PC-9 (cell line): Measurements from ENCODE around the gene PTPRO. TPM values are rescaled to one million over a fixed set of nuclear protein-coding genes. Genes with fewer than 3 reads are reported as not detected.

Experiments used
- BruUV-seq: library from RNA; stranded (reverse); fragments of 400-500 nt; replicated peaks from 2 replicates; lab custom pipeline; 2021; lab: Mats Ljungman, UMichigan
- CTCF ChIA-PET: fragments of 300-600 bp; sonication (Branson Sonifier 250); formaldehyde crosslinking; loops from one replicate; lab custom pipeline; 2022; ENCODE audit warnings: antibody characterized with exemption; lab: Charles Lee
- POLR2A ChIA-PET: fragments of 300-600 bp; sonication (Branson Sonifier 250); formaldehyde crosslinking; loops from one replicate; lab custom pipeline; 2022; ENCODE audit warnings: antibody characterized with exemption; ENCODE audit not compliant: unreplicated experiment; lab: Charles Lee
- DNase-seq, 2 experiments: peaks; one replicate each; pipeline versions ENCODE4 v3.0.0 to v3.0.0-alpha.2; 2015 to 2022; ENCODE audit warnings: mixed read lengths in 1 of 2
- H2AFZ ChIP-seq: fragments of 200-600 bp; sonication (generic); 2 replicates; pipeline ENCODE4 v1.8.1; 2017; ENCODE audit warnings: antibody characterized with exemption
- H3F3A ChIP-seq: fragments of 200-600 bp; sonication (generic); 2 replicates; pipeline ENCODE4 v1.8.1; 2017; ENCODE audit warnings: antibody characterized with exemption, mild to moderate bottlenecking, low read depth; ENCODE audit not compliant: insufficient read depth
- H3K27ac ChIP-seq: fragments of 200-600 bp; sonication (generic); 2 replicates; pipeline ENCODE4 v1.6.1; 2016; ENCODE audit warnings: mixed run types
- H3K27me3 ChIP-seq: fragments of 200-600 bp; sonication (generic); 2 replicates; pipeline ENCODE4 v1.6.1; 2016; ENCODE audit warnings: low read depth, mixed run types; ENCODE audit not compliant: insufficient read depth
- H3K36me3 ChIP-seq: fragments of 200-600 bp; sonication (generic); 2 replicates; pipeline ENCODE4 v1.6.1; 2016; ENCODE audit warnings: low read depth, mixed run types
- H3K4me1 ChIP-seq: fragments of 200-600 bp; sonication (generic); replicated peaks from 2 replicates; pipeline ENCODE4 v1.6.1; 2016; ENCODE audit warnings: mixed run types; ENCODE audit not compliant: insufficient read depth
- H3K4me2 ChIP-seq: fragments of 200-600 bp; sonication (generic); 2 replicates; pipeline ENCODE4 v1.6.1; 2017; ENCODE audit warnings: mixed run types
- H3K4me3 ChIP-seq: fragments of 200-600 bp; sonication (generic); 2 replicates; pipeline ENCODE4 v1.6.1; 2016; ENCODE audit warnings: mixed run types
- H3K79me2 ChIP-seq: fragments of 200-600 bp; sonication (generic); 2 replicates; pipeline ENCODE4 v1.6.1; 2017; ENCODE audit warnings: low read depth, mixed run types
- H3K9me2 ChIP-seq: fragments of 200-600 bp; sonication (generic); 2 replicates; pipeline ENCODE4 v1.8.1; 2017; ENCODE audit warnings: mild to moderate bottlenecking; ENCODE audit not compliant: insufficient read depth
- H3K9me3 ChIP-seq: fragments of 200-600 bp; sonication (generic); 2 replicates; pipeline ENCODE4 v1.8.1; 2016; ENCODE audit warnings: low read depth; ENCODE audit not compliant: insufficient read depth
- H4K20me1 ChIP-seq: fragments of 200-600 bp; sonication (generic); 2 replicates; pipeline ENCODE4 v1.8.1; 2017; ENCODE audit not compliant: insufficient read depth
- CTCF ChIP-seq: fragments of 200-600 bp; sonication (generic); conservative IDR thresholded peaks from 2 replicates; pipeline ENCODE4 v1.6.1; 2017; ENCODE audit warnings: mixed run types, antibody characterized with exemption, mild to moderate bottlenecking, moderate library complexity
- EZH2 ChIP-seq: fragments of 200-600 bp; sonication (generic); IDR thresholded peaks from 2 replicates; pipeline ENCODE4 v1.8.0; 2017; ENCODE audit warnings: antibody characterized with exemption, low read depth
- intact Hi-C: fragments of 100-400 bp; cut with micrococcal nuclease; formaldehyde crosslinking; loops from one replicate; pipeline ENCODE4 v1.10.0; 2022; ENCODE audit not compliant: unreplicated experiment
- total RNA-seq: library from RNA; stranded (reverse); gene quantifications from 2 replicates; pipeline ENCODE4 v1.2.3, GENCODE V29; 2021

PTPRO gene
- total RNA-seq, 1 experiment from 2014 or later: not detected

- Histone ChIP-seq H3K36me3 (no peaks in the 10 kb centered on the region), H3K9me2 (no peaks in the 10 kb centered on the region), H3F3A (no peaks in the 10 kb centered on the region), H3K27ac (no peak overlapping the region), H3K4me2 (no peak overlapping the region), H3K4me1 (no peaks in the 10 kb centered on the region), H3K79me2 (no peaks in the 10 kb centered on the region), H3K27me3 (no peaks in the 10 kb centered on the region), H4K20me1 (no peaks in the 10 kb centered on the region), H3K4me3 (no peak overlapping the region), H2AFZ (no peak overlapping the region), H3K9me3 (peaks cover 9% of the 10 kb centered on the region)
- no peak for DNase-seq
- no TSS peak for BruUV-seq
- ChIA-PET POLR2A (no interaction called here), CTCF (no interaction called here)
- intact Hi-C loops: no loop called here
- no peak for TF ChIP-seq CTCF
- no peak for TF ChIP-seq EZH2
Observed at GRCh38 chr12:15453613-15454012, 131.3 kb downstream of the PTPRO start.

GRCh38 chr12:15458008-15458407, 135.7 kb downstream of the PTPRO start:
- DNase-seq: no peak
- POLR2A ChIA-PET: no interaction called here
- Histone ChIP-seq H3K27ac (no peak overlapping the region), H3K79me2 (no peaks in the 10 kb centered on the region), H3K4me3 (no peak overlapping the region), H3K27me3 (no peaks in the 10 kb centered on the region), H3F3A (no peaks in the 10 kb centered on the region), H3K4me2 (no peak overlapping the region), H4K20me1 (no peaks in the 10 kb centered on the region), H3K36me3 (no peaks in the 10 kb centered on the region), H3K9me3 (peaks cover 9% of the 10 kb centered on the region), H3K9me2 (no peaks in the 10 kb centered on the region; the same call in 1 of the 2 replicates), H2AFZ (no peak overlapping the region), H3K4me1 (no peaks in the 10 kb centered on the region)
- CTCF ChIA-PET: no interaction called here
- no peak for TF ChIP-seq CTCF
- TF ChIP-seq EZH2: no peak
- intact Hi-C loops: no loop called here
- no TSS peak for BruUV-seq

- CTCF ChIA-PET: interaction anchor here (0.7 kb wide), 1 partner anchor 36 kb away, joined by 3 read pairs; no protein-coding TSS in a partner anchor
- H3K27me3 ChIP-seq: no peaks in the 10 kb centered on the region
- H4K20me1 ChIP-seq: no peaks in the 10 kb centered on the region
- H3K9me3 ChIP-seq: no peaks in the 10 kb centered on the region
- H3F3A ChIP-seq: no peaks in the 10 kb centered on the region
- H3K36me3 ChIP-seq: no peaks in the 10 kb centered on the region
- no peak for DNase-seq
- no peaks in the 10 kb centered on the region for H3K79me2 ChIP-seq
- POLR2A ChIA-PET: interaction anchor here (0.7 kb wide), 1 partner anchor 776 kb away, joined by 3 read pairs; no protein-coding TSS in a partner anchor
- H3K4me3 ChIP-seq: no peak overlapping the region
- no peaks in the 10 kb centered on the region for H3K9me2 ChIP-seq
- no peak for TF ChIP-seq CTCF
- no peak for TF ChIP-seq EZH2
- BruUV-seq: no TSS peak
- no peak overlapping the region for H2AFZ ChIP-seq
- H3K4me1 ChIP-seq: no peaks in the 10 kb centered on the region
- no peak overlapping the region for H3K4me2 ChIP-seq
- no peak overlapping the region for H3K27ac ChIP-seq
- intact Hi-C loops: no loop called here
Observed at GRCh38 chr12:15468911-15469310, 146.6 kb downstream of the PTPRO start.
